NOMO-1 treated with DMSO at 0.1 percent for 48 hours (cell line): ENCODE measurements around the gene ADTRP.

Experiments used
- DNase-seq: peaks from one replicate; lab custom pipeline; 2025; ENCODE audit not compliant: unreplicated experiment; lab: John Stamatoyannopoulos, UW

Gene ADTRP, protein sequence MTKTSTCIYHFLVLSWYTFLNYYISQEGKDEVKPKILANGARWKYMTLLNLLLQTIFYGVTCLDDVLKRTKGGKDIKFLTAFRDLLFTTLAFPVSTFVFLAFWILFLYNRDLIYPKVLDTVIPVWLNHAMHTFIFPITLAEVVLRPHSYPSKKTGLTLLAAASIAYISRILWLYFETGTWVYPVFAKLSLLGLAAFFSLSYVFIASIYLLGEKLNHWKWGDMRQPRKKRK

GRCh38 chr6:11778648-11779328 lies at the start of gene ADTRP:
ADTRP (minus strand) TSS chr6:11778803; CDS start chr6:11778759, 44 bp downstream.
- DNase-seq, result no peak

- DNase-seq, result no peak
Measured at GRCh38 chr6:11826779-11827178, 48.2 kb upstream of the ADTRP start.

DNA sequence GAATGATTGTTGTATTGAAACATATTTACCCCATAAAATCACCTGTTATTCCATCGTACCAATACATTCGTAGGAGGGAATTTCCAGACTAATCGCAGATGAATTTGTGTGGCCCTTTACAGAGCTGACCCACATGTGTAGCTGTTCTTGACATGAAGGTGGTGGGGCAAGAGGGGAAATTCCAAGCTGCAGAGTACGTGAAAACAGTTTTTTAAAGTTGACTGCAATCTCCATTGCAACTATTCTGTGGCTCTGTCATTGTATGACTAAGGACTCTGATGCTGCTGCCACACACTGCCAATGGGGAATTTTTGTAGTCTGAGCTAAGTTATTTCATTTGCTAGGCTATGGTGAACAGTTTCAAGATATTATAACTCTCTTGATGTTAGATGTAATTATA lies 46.4 kb upstream of the ADTRP start:
- DNase-seq, result no peak

DNA sequence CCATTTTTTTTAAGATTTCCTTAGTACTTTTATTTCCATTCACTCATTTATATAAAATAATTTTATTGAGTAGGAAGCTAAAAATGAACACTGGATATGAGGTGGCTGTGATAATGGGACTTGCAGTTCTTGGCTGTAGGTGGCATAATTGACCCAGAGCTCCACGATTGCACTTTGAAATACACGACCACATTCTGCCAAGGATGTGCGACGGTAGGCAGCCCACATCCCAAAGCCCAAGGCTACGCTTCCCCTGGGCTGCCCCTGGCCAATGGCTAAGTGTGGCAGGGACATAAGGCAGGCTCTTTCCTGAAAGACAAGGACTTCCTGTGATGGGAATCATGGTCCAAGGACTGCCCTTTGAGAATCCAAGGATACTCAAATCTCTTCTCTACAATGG lies 43.7 kb upstream of the ADTRP start:
- DNase-seq, result no peak

- DNase-seq, result no peak
Measured at GRCh38 chr6:11821781-11822180, 43.2 kb upstream of the ADTRP start.

DNA sequence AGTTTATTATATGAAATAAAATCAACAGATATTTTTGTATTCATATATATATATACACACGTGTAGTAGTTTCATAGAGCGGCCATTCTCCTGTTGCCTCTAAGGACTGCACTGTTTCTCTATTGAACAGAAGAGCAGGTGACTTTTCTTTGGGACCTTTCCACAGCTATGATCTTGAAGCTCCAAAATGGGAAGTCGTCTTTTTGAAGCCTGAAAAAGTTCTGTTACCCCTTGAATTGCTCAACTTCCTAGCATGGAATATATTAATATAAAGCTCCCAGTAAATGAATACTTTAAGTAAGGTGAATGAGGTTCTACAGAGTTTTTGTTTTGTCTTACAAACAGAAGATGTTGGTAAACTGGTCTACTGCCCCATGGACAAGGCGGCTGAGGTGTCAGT lies 42.2 kb upstream of the ADTRP start:
- no peak for DNase-seq

- no peak for DNase-seq
Measured at GRCh38 chr6:11819486-11819885, 40.9 kb upstream of the ADTRP start.

DNA sequence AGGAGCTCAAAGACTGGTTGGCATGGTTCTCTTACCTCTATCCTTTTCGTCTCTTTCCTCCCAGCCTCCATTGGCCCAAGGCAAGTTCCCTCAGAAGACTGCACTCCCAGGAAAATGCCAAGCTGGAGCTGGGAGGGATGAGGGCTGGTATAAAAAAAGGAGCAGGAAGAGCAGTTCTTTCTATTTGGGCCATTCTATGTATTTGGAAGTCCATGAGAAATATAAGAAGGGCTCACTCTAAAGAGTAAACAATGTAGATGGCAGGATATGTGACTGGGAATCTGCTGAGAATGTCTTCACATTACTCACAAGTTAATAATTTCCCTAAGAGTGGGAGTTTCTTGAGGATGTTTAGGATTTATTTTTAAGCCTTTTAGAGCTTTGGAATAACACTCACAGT lies 36.6 kb upstream of the ADTRP start:
- DNase-seq, result no peak

GRCh38 chr6:11814819-11815218 lies 36.2 kb upstream of the ADTRP start:
- DNase-seq, result no peak

GRCh38 chr6:11814106-11814505 lies 35.5 kb upstream of the ADTRP start:
- no peak for DNase-seq

DNA sequence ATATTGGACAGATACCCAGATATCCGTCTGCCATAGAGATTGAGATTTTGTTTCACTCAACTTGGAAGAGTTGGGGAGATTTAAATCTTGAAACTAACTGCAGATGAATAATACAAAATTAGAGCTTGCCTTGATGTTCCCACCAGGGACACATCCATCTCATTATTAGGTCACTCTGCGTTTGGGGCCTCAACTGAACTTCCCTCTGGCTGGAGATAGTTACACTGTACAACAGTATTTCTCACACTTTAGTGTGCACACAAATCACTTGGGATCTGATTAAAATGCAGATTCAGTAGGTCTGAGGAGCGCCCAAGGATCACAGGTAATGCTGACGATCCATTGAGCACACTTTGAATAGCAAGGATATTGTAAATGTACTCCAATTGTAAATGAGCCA lies 35.0 kb upstream of the ADTRP start:
- DNase-seq, result no peak

DNA sequence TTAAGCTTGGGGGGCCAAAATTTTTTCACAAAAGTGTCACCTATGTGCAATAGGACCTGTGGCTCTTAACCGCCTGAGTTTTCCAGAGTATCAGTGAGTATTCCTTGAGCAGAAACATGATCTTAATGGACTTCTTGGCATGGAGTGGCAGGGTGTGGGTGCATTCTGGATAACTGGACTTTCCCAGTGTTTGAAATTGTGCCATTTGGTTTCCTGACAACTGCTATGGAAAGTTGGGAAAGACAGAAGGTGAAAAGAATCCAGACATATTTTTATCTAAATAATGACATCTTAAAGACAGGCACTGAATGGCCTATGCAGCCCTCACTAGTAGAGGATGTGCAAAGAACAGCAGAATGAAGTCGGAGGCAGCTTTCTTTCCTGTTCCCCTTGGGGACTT lies 34.3 kb upstream of the ADTRP start:
- no peak for DNase-seq

GRCh38 chr6:11812439-11812838 lies 33.8 kb upstream of the ADTRP start:
- no peak for DNase-seq

GRCh38 chr6:11811644-11812264 lies 33.2 kb upstream of the ADTRP start:
- no peak for DNase-seq

DNA sequence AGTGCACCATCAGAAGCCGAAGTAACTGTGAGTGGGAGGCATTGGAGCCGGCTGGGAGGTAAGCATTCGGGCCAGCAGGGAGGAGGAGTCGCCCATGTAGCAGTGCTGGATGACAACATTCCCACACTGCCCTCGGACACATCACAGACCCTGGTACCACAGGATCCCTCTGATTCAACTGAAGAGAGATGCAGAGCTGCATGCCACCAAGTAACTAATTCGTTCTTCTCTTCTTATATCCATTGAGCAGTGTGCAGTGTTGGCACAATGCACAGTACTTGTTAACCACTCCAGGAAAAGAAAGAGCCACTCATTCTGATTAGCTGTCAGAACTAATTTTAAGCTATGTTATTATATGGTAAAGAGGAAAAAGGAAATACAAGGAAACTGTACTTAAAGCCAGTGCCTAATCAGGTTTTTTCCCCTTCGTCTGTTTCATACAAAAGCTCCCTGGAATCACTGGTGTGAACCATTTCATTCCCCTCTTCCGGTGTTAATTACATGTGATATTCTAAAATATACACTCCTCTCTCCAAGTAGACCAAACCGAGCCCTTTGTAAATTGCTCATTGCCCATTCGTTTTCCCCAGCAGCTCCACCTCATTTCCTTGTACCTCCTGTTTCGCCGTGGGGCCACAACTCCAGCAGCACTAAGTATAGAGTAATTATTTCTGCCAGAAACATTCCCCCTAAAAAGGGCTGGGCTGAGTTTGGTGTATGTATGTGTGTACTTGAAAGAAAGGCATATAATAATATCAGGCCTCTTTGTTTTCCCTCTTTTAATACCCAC lies 32.4 kb upstream of the ADTRP start:
- DNase-seq, result no peak

- no peak for DNase-seq
Measured at GRCh38 chr6:11810039-11810541, 31.5 kb upstream of the ADTRP start.

DNA sequence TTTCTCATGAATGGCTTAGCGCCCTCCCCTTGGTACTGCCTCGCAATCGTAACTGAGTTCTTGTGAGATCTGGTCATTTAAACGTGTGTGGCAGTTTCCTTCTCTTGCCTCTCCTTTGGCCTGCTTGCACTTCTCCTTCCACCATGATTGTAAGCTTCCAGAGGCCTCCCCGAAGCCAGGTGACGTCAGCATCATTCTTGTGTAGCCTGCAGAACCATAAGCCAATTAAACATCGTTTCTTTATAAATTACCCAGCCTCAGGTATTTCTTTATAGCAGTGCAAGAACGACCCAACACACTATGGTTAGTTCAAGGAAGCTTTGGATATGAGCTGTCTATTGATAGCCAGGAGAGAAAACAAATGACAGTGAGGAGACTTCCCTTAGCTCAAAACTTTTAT lies 29.5 kb upstream of the ADTRP start:
- no peak for DNase-seq

- DNase-seq, result no peak
Measured at GRCh38 chr6:11806561-11807317, 28.1 kb upstream of the ADTRP start.

GRCh38 chr6:11805259-11806053 lies 26.9 kb upstream of the ADTRP start:
- DNase-seq, result no peak

GRCh38 chr6:11804701-11805100 lies 26.1 kb upstream of the ADTRP start:
- no peak for DNase-seq
